Left lung (tissue), 10 donors: ENCODE data around the gene METTL16. TPM values are rescaled to one million over a fixed set of nuclear protein-coding genes. Genes with fewer than 3 reads are reported as not detected.

Source experiments
- ATAC-seq: fragments of 200-7000 bp; cut with Tn5 transposase; one replicate; pipeline ENCODE4 v1.9.1; 2020; ENCODE audit warnings: moderate library complexity
- DNase-seq, 4 donors: peaks; one replicate each; pipeline ENCODE4 v3.0.0-alpha.2; 2013 to 2020
- H3K27ac ChIP-seq, 2 donors: fragments of 200-600 bp; sonication (generic) in 1 of 2; one replicate each; pipeline versions ENCODE4 v1.5.0 to v1.8.0; 2020 to 2021
- H3K27me3 ChIP-seq, 2 donors: fragments of 200-600 bp; sonication (generic) in 1 of 2; one replicate each; pipeline versions ENCODE4 v1.5.0 to v1.8.0; 2020 to 2021
- H3K36me3 ChIP-seq, 2 donors: fragments of 200-600 bp; sonication (generic) in 1 of 2; one replicate each; pipeline versions ENCODE4 v1.5.0 to v1.8.0; 2020 to 2021
- H3K4me1 ChIP-seq, 2 donors: fragments of 200-600 bp; one replicate each; pipeline ENCODE4 v1.8.0; 2021
- H3K4me3 ChIP-seq, 2 donors: fragments of 200-600 bp; sonication (generic) in 1 of 2; one replicate each; pipeline versions ENCODE4 v1.5.0 to v1.8.0; 2020 to 2021; ENCODE audit warnings: mild to moderate bottlenecking in 1 of 2
- H3K9me3 ChIP-seq, 2 donors: fragments of 200-600 bp; sonication (generic) in 1 of 2; one replicate each; pipeline versions ENCODE4 v1.5.0 to v1.8.0; 2020 to 2021
- CTCF ChIP-seq, 2 donors: fragments of 200-600 bp; sonication (generic) in 1 of 2; IDR thresholded peaks; one replicate each; pipeline versions ENCODE4 v1.5.0 to v1.8.0; 2021; ENCODE audit warnings: antibody characterized with exemption in 2 of 2
- intact Hi-C, 2 donors: fragments of 100-400 bp; cut with DNase I; formaldehyde crosslinking; loops; one replicate each; pipeline versions ENCODE4 v1.11.2 to v1.14.2; 2022
- polyA plus RNA-seq, 6 donors: library from polyadenylated mRNA; unstranded; fragments of 120-200 nt; gene quantifications; one replicate each; pipeline ENCODE4 v1.2.1, GENCODE V29; 2013; ENCODE audit not compliant: insufficient read length in 6 of 6
- total RNA-seq, 2 donors: library from RNA; stranded (reverse); fragmentation: NEBNext Ultra II Directional; extraction: Animal tissue kit (Norgen Biotek cat#: 25700); gene quantifications; one replicate each; pipeline ENCODE4 v1.2.1, GENCODE V29; 2021
- donor health status: DM: no; HTN: yes; CAD: no.
- donor health status: DM: no; HTN: no; CAD: no.

Gene METTL16
- total and polyA plus RNA-seq, 8 donors, result 25.1 to 51.8 (median 38.7) TPM

GRCh38 chr17:2390199-2390836, 121.4 kb downstream of the METTL16 start:
- no peaks in the 10 kb centered on the region for H3K9me3 ChIP-seq
- intact Hi-C loops, result no loop called here
- no peak overlapping the region for H3K4me3 ChIP-seq
- peaks cover 28 to 43% of the 10 kb centered on the region in 2 donors for H3K4me1 ChIP-seq
- ATAC-seq, result no peak
- no peak for DNase-seq
- H3K27me3 ChIP-seq, result no peaks in the 10 kb centered on the region
- peaks cover 0 to 34% of the 10 kb centered on the region in 2 donors for H3K36me3 ChIP-seq
- H3K27ac ChIP-seq, result peak overlapping the region in 1 of 2 donors; percentile 100
- no peak for TF ChIP-seq CTCF (IDR thresholded peaks at IDR 0.05)

GRCh38 chr17:2388683-2389055, 123.0 kb downstream of the METTL16 start:
- H3K36me3 ChIP-seq, result peaks cover 0 to 36% of the 10 kb centered on the region in 2 donors
- H3K27ac ChIP-seq, result no peak overlapping the region
- no peak for TF ChIP-seq CTCF (IDR thresholded peaks at IDR 0.05)
- no peak overlapping the region for H3K4me3 ChIP-seq
- no peak for ATAC-seq
- H3K27me3 ChIP-seq, result no peaks in the 10 kb centered on the region
- peaks cover 19 to 29% of the 10 kb centered on the region in 2 donors for H3K4me1 ChIP-seq
- intact Hi-C loops, result no loop called here
- no peaks in the 10 kb centered on the region for H3K9me3 ChIP-seq
- peak in 1 of 4 donors; percentile 68 for DNase-seq

GRCh38 chr17:2388020-2388682, 123.5 kb downstream of the METTL16 start:
- Histone ChIP-seq H3K27me3 (no peaks in the 10 kb centered on the region), H3K9me3 (no peaks in the 10 kb centered on the region), H3K4me1 (peaks cover 19 to 30% of the 10 kb centered on the region in 2 donors), H3K36me3 (peaks cover 0 to 36% of the 10 kb centered on the region in 2 donors), H3K4me3 (no peak overlapping the region), H3K27ac (no peak overlapping the region)
- DNase-seq (no peak), ATAC-seq (no peak)
- intact Hi-C loops, result no loop called here
- TF ChIP-seq CTCF (IDR thresholded peaks at IDR 0.05), result no peak

GRCh38 chr17:2387086-2388019, 124.3 kb downstream of the METTL16 start:
- DNase-seq, result no peak

More at GRCh38 chr17:2387086-2388019, 124.3 kb downstream of the METTL16 start:
- Histone ChIP-seq H3K9me3 (no peaks in the 10 kb centered on the region), H3K36me3 (peaks cover 0 to 36% of the 10 kb centered on the region in 2 donors), H3K4me1 (peaks cover 24 to 37% of the 10 kb centered on the region in 2 donors), H3K27me3 (no peaks in the 10 kb centered on the region), H3K27ac (no peak overlapping the region), H3K4me3 (no peak overlapping the region)
- intact Hi-C loops, result no loop called here
- ATAC-seq, result no peak
- TF ChIP-seq CTCF (IDR thresholded peaks at IDR 0.05), result no peak
